Lower leg skin (tissue), 3 donors: ENCODE data around the gene SOX5.

ENCODE experiments used
- CTCF ChIP-seq, 3 donors: fragments of 450-650 bp; IDR thresholded peaks; one replicate each; pipeline ENCODE4 v1.5.1; 2016; ENCODE audit warnings: antibody characterized with exemption in 3 of 3, mild to moderate bottlenecking in 3 of 3, moderate library complexity in 2 of 3
- POLR2A ChIP-seq, 2 donors: fragments of 450-650 bp; IDR thresholded peaks; one replicate each; pipeline ENCODE4 v1.6.1; 2016 to 2017; ENCODE audit warnings: antibody characterized with exemption in 2 of 2, mild to moderate bottlenecking in 1 of 2, moderate library complexity in 1 of 2

DNA sequence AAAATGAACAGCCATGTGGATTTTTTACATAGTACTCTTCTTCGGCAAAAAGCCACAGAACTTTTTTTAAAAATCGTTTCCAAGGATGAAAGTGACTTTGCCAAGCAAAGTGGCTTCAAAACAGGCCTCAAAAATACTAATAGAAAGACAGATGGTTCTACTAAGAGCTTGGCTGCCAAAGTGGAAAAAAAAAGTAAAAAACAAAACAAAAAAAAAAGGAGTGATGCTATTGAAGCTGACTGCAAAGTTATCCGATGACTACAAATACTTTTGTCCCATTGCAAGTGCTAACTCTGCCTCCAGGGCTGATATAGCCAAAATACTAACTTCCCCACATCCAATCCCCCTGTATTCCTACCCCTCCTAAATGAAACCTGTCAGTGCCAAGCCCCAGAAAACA, 277.6 kb downstream of the SOX5 start:
- TF ChIP-seq CTCF (IDR thresholded peaks at IDR 0.05) (no peak), POLR2A (IDR thresholded peaks at IDR 0.05) (no peak)
